ENCODE measurements around the gene UBAP2.
A peak's percentile ranks its signal among the peaks of the same experiment; 100 is the strongest.

UBAP2 gene

GRCh38 chr9:33995449-33995848, 53.2 kb downstream of the UBAP2 start:
- DNase-seq (ENCODE audit: low read depth, low spot score) = no peak
- TF ChIP-seq CTCF (IDR thresholded peaks at IDR 0.05; ENCODE audit: low read depth, low read length) = no peak
- no peak overlapping the region for H3K4me3 ChIP-seq (ENCODE audit: low read depth, low read length)
- in situ Hi-C loops (cut with HindIII; ENCODE audit: low sequenced_read_pairs) = no loop called here

GRCh38 chr9:33993104-33993503, 55.6 kb downstream of the UBAP2 start:
- no peak for TF ChIP-seq CTCF (IDR thresholded peaks at IDR 0.05; ENCODE audit: low read depth, low read length)
- H3K4me3 ChIP-seq (ENCODE audit: low read depth, low read length) = no peak overlapping the region
- in situ Hi-C loops (cut with HindIII; ENCODE audit: low sequenced_read_pairs) = no loop called here
- no peak for DNase-seq (ENCODE audit: low read depth, low spot score)

- DNase-seq (ENCODE audit: low read depth, low spot score) = peak; percentile 29
- TF ChIP-seq CTCF (IDR thresholded peaks at IDR 0.05; ENCODE audit: low read depth, low read length) = no peak
- in situ Hi-C loops (cut with HindIII; ENCODE audit: low sequenced_read_pairs) = no loop called here
- H3K4me3 ChIP-seq (ENCODE audit: low read depth, low read length) = no peak overlapping the region
Measured at GRCh38 chr9:33992632-33993031, 56.1 kb downstream of the UBAP2 start.

GRCh38 chr9:33988219-33988890, 60.3 kb downstream of the UBAP2 start:
- in situ Hi-C loops (cut with HindIII; ENCODE audit: low sequenced_read_pairs) = no loop called here
- no peak for DNase-seq (ENCODE audit: low read depth, low spot score)
- TF ChIP-seq CTCF (IDR thresholded peaks at IDR 0.05; ENCODE audit: low read depth, low read length) = no peak
- H3K4me3 ChIP-seq (ENCODE audit: low read depth, low read length) = no peak overlapping the region

GRCh38 chr9:33976414-33976813, 72.3 kb downstream of the UBAP2 start:
- in situ Hi-C loops (cut with HindIII; ENCODE audit: low sequenced_read_pairs) = no loop called here
- no peak for TF ChIP-seq CTCF (IDR thresholded peaks at IDR 0.05; ENCODE audit: low read depth, low read length)
- H3K4me3 ChIP-seq (ENCODE audit: low read depth, low read length) = no peak overlapping the region
- no peak for DNase-seq (ENCODE audit: low read depth, low spot score)

- DNase-seq (ENCODE audit: low read depth, low spot score) = no peak
- H3K4me3 ChIP-seq (ENCODE audit: low read depth, low read length) = no peak overlapping the region
- no peak for TF ChIP-seq CTCF (IDR thresholded peaks at IDR 0.05; ENCODE audit: low read depth, low read length)
- in situ Hi-C loops (cut with HindIII; ENCODE audit: low sequenced_read_pairs) = no loop called here
Measured at GRCh38 chr9:33972698-33973097, 76.0 kb downstream of the UBAP2 start.
